Urinary bladder (tissue), 4 donors: ENCODE measurements around the gene SNX24. TPM values are rescaled to one million over a fixed set of nuclear protein-coding genes. Genes with fewer than 3 reads are reported as not detected.

Source experiments
- DNase-seq: peaks from one replicate; pipeline ENCODE4 v3.0.0-alpha.2; 2015; ENCODE audit errors: extremely low spot score
- H3K27ac ChIP-seq: one replicate; pipeline ENCODE4 v1.5.1; 2013; ENCODE audit warnings: low read depth, mild to moderate bottlenecking, moderate library complexity
- H3K36me3 ChIP-seq: one replicate; pipeline ENCODE4 v1.6.1; 2013; ENCODE audit warnings: mild to moderate bottlenecking, moderate library complexity; ENCODE audit not compliant: insufficient read depth
- H3K4me1 ChIP-seq: one replicate; pipeline ENCODE4 v1.6.1; 2013; ENCODE audit warnings: mild to moderate bottlenecking, moderate library complexity; ENCODE audit not compliant: insufficient read depth
- H3K4me3 ChIP-seq: one replicate; pipeline ENCODE4 v1.5.1; 2013; ENCODE audit warnings: low read depth, low read length
- WGBS: extraction: QIAGEN DNeasy Blood & Tissue Kit; methylation state at CpG from one replicate; pipeline ENCODE4 v1.1.7; 2013; 5-methylcytosine and 5-hydroxymethylcytosine counted together
- polyA plus RNA-seq: library from polyadenylated mRNA; stranded (reverse); fragments of 200-250 nt; gene quantifications from one replicate; pipeline ENCODE4 v1.2.3, GENCODE V29; 2013
- small RNA-seq: library from RNA; depleted of rRNA; stranded (forward); fragments of <200 nt; gene quantifications from one replicate; pipeline ENCODE3, GENCODE V24; 2014
- total RNA-seq: library from RNA; depleted of rRNA; stranded (reverse); fragments of >200 nt; gene quantifications from one replicate; pipeline ENCODE4 v1.2.3, GENCODE V29; 2014
- donor health status: healthy with polysubstance abuse.
- donor health status: healthy.

The SNX24 gene
- total and polyA plus RNA-seq, 2 donors = 8.3 to 26.1 TPM

DNA sequence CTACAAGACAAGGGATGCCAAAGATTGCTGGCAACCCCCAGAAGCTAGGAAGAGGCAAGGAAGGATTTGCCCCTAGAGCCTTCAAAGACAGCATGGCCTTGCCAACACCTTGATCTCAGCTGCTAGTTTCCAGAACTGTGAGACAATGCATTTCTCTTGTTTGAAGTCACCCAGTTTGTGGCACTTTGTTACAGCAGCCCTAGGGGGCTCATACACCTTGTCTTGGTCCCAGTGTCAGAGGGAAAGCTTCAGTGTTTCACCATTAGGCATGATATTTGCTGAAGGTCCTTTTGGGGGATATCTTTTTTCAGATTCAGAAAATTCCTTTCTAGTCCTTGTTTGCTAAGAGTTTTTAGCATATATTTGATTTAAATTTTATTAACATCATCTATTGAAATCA is 194.3 kb downstream of the SNX24 start:
- Histone ChIP-seq H3K36me3 (no peaks in the 10 kb centered on the region), H3K4me1 (no peaks in the 10 kb centered on the region), H3K27ac (no peak overlapping the region), H3K4me3 (no peak overlapping the region)
- no peak for DNase-seq

GRCh38 chr5:123044926-123045617 is 199.7 kb downstream of the SNX24 start:
- 49% methylated on average over 7 of the region's 7 CpGs for WGBS

DNA sequence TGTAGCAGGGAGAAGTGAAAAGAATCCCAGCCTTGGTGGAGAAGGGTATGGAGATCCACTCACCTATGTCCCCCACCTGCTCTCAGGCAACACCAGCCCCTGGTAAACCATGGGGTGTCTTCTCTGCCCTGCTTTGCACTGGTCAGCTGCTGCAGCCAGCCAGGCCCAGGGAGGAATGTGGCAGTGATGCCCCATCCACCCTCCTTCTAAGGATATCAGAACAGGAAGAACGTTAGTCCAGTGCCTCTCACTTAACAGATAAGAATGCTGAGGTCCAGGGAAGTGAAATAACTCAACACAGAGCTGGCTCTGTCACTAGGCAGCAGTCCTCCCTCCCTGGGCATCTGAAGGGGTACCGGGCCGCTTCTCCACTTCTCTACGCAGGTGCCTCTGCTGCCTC is 200.8 kb downstream of the SNX24 start:
- 77% methylated on average over 4 of the region's 4 CpGs for WGBS
- no peak for DNase-seq
- Histone ChIP-seq H3K4me3 (no peak overlapping the region), H3K4me1 (no peaks in the 10 kb centered on the region), H3K36me3 (no peaks in the 10 kb centered on the region), H3K27ac (no peak overlapping the region)

More at GRCh38 chr5:123044926-123045617, 199.7 kb downstream of the SNX24 start:
- Histone ChIP-seq H3K4me3 (no peak overlapping the region), H3K27ac (no peak overlapping the region), H3K36me3 (no peaks in the 10 kb centered on the region), H3K4me1 (no peaks in the 10 kb centered on the region)
- no peak for DNase-seq

DNA sequence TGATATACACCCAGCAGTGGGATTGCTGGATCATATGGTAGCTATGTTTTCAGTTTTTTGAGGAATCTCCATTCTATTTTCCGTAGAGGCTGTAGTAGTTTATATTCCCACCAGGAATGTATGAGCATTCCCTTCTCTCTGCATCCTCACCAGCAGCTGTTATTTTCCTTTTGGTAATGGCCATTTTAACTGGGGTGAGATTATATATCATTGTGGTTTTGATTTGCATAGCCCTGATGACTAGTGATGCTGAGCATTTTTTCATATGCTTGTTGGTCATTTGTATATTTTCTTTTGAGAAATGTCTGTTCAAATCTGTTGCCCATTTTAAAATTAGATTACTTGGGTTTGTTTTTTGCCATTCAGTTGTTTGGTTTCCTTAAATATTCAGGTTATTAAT is 202.3 kb downstream of the SNX24 start:
- H3K4me1 ChIP-seq = no peaks in the 10 kb centered on the region
- 95% methylated on average over 1 of the region's 1 CpG for WGBS
- DNase-seq = no peak
- no peak overlapping the region for H3K27ac ChIP-seq
- no peaks in the 10 kb centered on the region for H3K36me3 ChIP-seq
- H3K4me3 ChIP-seq = no peak overlapping the region

- WGBS = 93% methylated on average over 2 of the region's 2 CpGs
- H3K4me1 ChIP-seq = no peaks in the 10 kb centered on the region
- H3K4me3 ChIP-seq = no peak overlapping the region
- H3K27ac ChIP-seq = no peak overlapping the region
- no peak for DNase-seq
- H3K36me3 ChIP-seq = no peaks in the 10 kb centered on the region
Measured at GRCh38 chr5:123051206-123051605, 205.8 kb downstream of the SNX24 start.

Small RNA genes within 50 kb of the gene (small RNA-seq; reads per million reads assigned to genes)
- gene RN7SL689P = not detected

Other genes with a start within 250 kb of the SNX24 start
- 124 TPM for gene SNX2, start 70.5 kb upstream of the SNX24 start, total RNA-seq
- gene SNX2, start 70.5 kb upstream of the SNX24 start, polyA plus RNA-seq = 62.7 TPM
- 94.0 TPM for gene PPIC, start 191.1 kb downstream of the SNX24 start, total RNA-seq
- gene PPIC, start 191.1 kb downstream of the SNX24 start, polyA plus RNA-seq = 92.3 TPM
- 25.4 TPM for gene PRDM6, start 243.6 kb downstream of the SNX24 start, total RNA-seq
- 19.3 TPM for gene PRDM6, start 243.6 kb downstream of the SNX24 start, polyA plus RNA-seq